Hepatocyte (in vitro differentiated cells): ENCODE results near the gene RALA.

Experiments used
- EZH2 ChIP-seq: fragments of 200-600 bp; sonication (generic); IDR thresholded peaks from 2 replicates; pipeline ENCODE4 v1.6.1; 2016; ENCODE audit warnings: antibody characterized with exemption, mild to moderate bottlenecking, borderline replicate concordance
- EZH2phosphoT487 ChIP-seq: fragments of 200-600 bp; sonication (generic); IDR thresholded peaks from one replicate; pipeline ENCODE4 v1.6.1; 2018; ENCODE audit warnings: antibody characterized with exemption, mild to moderate bottlenecking, low read depth, moderate library complexity; ENCODE audit not compliant: unreplicated experiment, severe bottlenecking
- TF ChIP-seq, protein P1 (sequence below): fragments of 200-600 bp; sonication (generic); IDR thresholded peaks from 2 replicates; pipeline ENCODE4 v1.5.1; 2016; ENCODE audit warnings: antibody characterized with exemption, mild to moderate bottlenecking; ENCODE audit not compliant: poor library complexity

- TF ChIP-seq, protein P1, sequence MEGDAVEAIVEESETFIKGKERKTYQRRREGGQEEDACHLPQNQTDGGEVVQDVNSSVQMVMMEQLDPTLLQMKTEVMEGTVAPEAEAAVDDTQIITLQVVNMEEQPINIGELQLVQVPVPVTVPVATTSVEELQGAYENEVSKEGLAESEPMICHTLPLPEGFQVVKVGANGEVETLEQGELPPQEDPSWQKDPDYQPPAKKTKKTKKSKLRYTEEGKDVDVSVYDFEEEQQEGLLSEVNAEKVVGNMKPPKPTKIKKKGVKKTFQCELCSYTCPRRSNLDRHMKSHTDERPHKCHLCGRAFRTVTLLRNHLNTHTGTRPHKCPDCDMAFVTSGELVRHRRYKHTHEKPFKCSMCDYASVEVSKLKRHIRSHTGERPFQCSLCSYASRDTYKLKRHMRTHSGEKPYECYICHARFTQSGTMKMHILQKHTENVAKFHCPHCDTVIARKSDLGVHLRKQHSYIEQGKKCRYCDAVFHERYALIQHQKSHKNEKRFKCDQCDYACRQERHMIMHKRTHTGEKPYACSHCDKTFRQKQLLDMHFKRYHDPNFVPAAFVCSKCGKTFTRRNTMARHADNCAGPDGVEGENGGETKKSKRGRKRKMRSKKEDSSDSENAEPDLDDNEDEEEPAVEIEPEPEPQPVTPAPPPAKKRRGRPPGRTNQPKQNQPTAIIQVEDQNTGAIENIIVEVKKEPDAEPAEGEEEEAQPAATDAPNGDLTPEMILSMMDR: no peak
- no peak for TF ChIP-seq EZH2
- no peak for TF ChIP-seq EZH2phosphoT487
Measured at GRCh38 chr7:39650676-39651075, 27.3 kb downstream of the RALA start.
